PC-9 (cell line): ENCODE data around the gene ASCC1. TPM values are rescaled to one million over a fixed set of nuclear protein-coding genes. Genes with fewer than 3 reads are reported as not detected.

Source experiments
- BruUV-seq: library from RNA; stranded (reverse); fragments of 400-500 nt; replicated peaks from 2 replicates; lab custom pipeline; 2021; lab: Mats Ljungman, UMichigan
- CTCF ChIA-PET: fragments of 300-600 bp; sonication (Branson Sonifier 250); formaldehyde crosslinking; loops from one replicate; lab custom pipeline; 2022; ENCODE audit warnings: antibody characterized with exemption; lab: Charles Lee
- POLR2A ChIA-PET: fragments of 300-600 bp; sonication (Branson Sonifier 250); formaldehyde crosslinking; loops from one replicate; lab custom pipeline; 2022; ENCODE audit warnings: antibody characterized with exemption; ENCODE audit not compliant: unreplicated experiment; lab: Charles Lee
- DNase-seq, 2 experiments: peaks; one replicate each; pipeline versions ENCODE4 v3.0.0 to v3.0.0-alpha.2; 2015 to 2022; ENCODE audit warnings: mixed read lengths in 1 of 2
- H2AFZ ChIP-seq: fragments of 200-600 bp; sonication (generic); 2 replicates; pipeline ENCODE4 v1.8.1; 2017; ENCODE audit warnings: antibody characterized with exemption
- H3F3A ChIP-seq: fragments of 200-600 bp; sonication (generic); 2 replicates; pipeline ENCODE4 v1.8.1; 2017; ENCODE audit warnings: antibody characterized with exemption, mild to moderate bottlenecking, low read depth; ENCODE audit not compliant: insufficient read depth
- H3K27ac ChIP-seq: fragments of 200-600 bp; sonication (generic); 2 replicates; pipeline ENCODE4 v1.6.1; 2016; ENCODE audit warnings: mixed run types
- H3K27me3 ChIP-seq: fragments of 200-600 bp; sonication (generic); 2 replicates; pipeline ENCODE4 v1.6.1; 2016; ENCODE audit warnings: low read depth, mixed run types; ENCODE audit not compliant: insufficient read depth
- H3K36me3 ChIP-seq: fragments of 200-600 bp; sonication (generic); 2 replicates; pipeline ENCODE4 v1.6.1; 2016; ENCODE audit warnings: low read depth, mixed run types
- H3K4me1 ChIP-seq: fragments of 200-600 bp; sonication (generic); replicated peaks from 2 replicates; pipeline ENCODE4 v1.6.1; 2016; ENCODE audit warnings: mixed run types; ENCODE audit not compliant: insufficient read depth
- H3K4me2 ChIP-seq: fragments of 200-600 bp; sonication (generic); 2 replicates; pipeline ENCODE4 v1.6.1; 2017; ENCODE audit warnings: mixed run types
- H3K4me3 ChIP-seq: fragments of 200-600 bp; sonication (generic); 2 replicates; pipeline ENCODE4 v1.6.1; 2016; ENCODE audit warnings: mixed run types
- H3K79me2 ChIP-seq: fragments of 200-600 bp; sonication (generic); 2 replicates; pipeline ENCODE4 v1.6.1; 2017; ENCODE audit warnings: low read depth, mixed run types
- H3K9me2 ChIP-seq: fragments of 200-600 bp; sonication (generic); 2 replicates; pipeline ENCODE4 v1.8.1; 2017; ENCODE audit warnings: mild to moderate bottlenecking; ENCODE audit not compliant: insufficient read depth
- H3K9me3 ChIP-seq: fragments of 200-600 bp; sonication (generic); 2 replicates; pipeline ENCODE4 v1.8.1; 2016; ENCODE audit warnings: low read depth; ENCODE audit not compliant: insufficient read depth
- H4K20me1 ChIP-seq: fragments of 200-600 bp; sonication (generic); 2 replicates; pipeline ENCODE4 v1.8.1; 2017; ENCODE audit not compliant: insufficient read depth
- EZH2 ChIP-seq: fragments of 200-600 bp; sonication (generic); IDR thresholded peaks from 2 replicates; pipeline ENCODE4 v1.8.0; 2017; ENCODE audit warnings: antibody characterized with exemption, low read depth
- intact Hi-C: fragments of 100-400 bp; cut with micrococcal nuclease; formaldehyde crosslinking; loops from one replicate; pipeline ENCODE4 v1.10.0; 2022; ENCODE audit not compliant: unreplicated experiment
- total RNA-seq: library from RNA; stranded (reverse); gene quantifications from 2 replicates; pipeline ENCODE4 v1.2.3, GENCODE V29; 2021
- TF ChIP-seq, protein P1 (sequence below): fragments of 200-600 bp; sonication (generic); conservative IDR thresholded peaks from 2 replicates; pipeline ENCODE4 v1.6.1; 2017; ENCODE audit warnings: mixed run types, antibody characterized with exemption, mild to moderate bottlenecking, moderate library complexity

Gene ASCC1
- total RNA-seq, 1 experiment from 2014 or later: 129 TPM

- POLR2A ChIA-PET: interaction anchor here (0.6 to 0.7 kb wide), 3 partner anchors 91 to 97 kb away, joined by 5 to 15 read pairs (median 8); no protein-coding TSS in a partner anchor
- Histone ChIP-seq H3K9me3 (no peaks in the 10 kb centered on the region), H3K79me2 (no peaks in the 10 kb centered on the region), H3K4me2 (no peak overlapping the region), H3K4me1 (no peaks in the 10 kb centered on the region), H3K36me3 (peaks cover 12% of the 10 kb centered on the region; the same call in 1 of the 2 replicates), H3K9me2 (no peaks in the 10 kb centered on the region), H2AFZ (no peak overlapping the region), H3K4me3 (no peak overlapping the region), H3K27me3 (no peaks in the 10 kb centered on the region), H3F3A (peaks cover 4% of the 10 kb centered on the region; the same call in 1 of the 2 replicates), H3K27ac (no peak overlapping the region), H4K20me1 (no peaks in the 10 kb centered on the region)
- intact Hi-C loops: no loop called here
- no peak for DNase-seq
- no peak for TF ChIP-seq EZH2
- TF ChIP-seq, protein P1, sequence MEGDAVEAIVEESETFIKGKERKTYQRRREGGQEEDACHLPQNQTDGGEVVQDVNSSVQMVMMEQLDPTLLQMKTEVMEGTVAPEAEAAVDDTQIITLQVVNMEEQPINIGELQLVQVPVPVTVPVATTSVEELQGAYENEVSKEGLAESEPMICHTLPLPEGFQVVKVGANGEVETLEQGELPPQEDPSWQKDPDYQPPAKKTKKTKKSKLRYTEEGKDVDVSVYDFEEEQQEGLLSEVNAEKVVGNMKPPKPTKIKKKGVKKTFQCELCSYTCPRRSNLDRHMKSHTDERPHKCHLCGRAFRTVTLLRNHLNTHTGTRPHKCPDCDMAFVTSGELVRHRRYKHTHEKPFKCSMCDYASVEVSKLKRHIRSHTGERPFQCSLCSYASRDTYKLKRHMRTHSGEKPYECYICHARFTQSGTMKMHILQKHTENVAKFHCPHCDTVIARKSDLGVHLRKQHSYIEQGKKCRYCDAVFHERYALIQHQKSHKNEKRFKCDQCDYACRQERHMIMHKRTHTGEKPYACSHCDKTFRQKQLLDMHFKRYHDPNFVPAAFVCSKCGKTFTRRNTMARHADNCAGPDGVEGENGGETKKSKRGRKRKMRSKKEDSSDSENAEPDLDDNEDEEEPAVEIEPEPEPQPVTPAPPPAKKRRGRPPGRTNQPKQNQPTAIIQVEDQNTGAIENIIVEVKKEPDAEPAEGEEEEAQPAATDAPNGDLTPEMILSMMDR: no peak
- CTCF ChIA-PET: interaction anchor here (0.7 kb wide), 1 partner anchor 99 kb away, joined by 9 read pairs; no protein-coding TSS in a partner anchor
- no TSS peak for BruUV-seq
Measured at GRCh38 chr10:72124381-72124780, 91.7 kb downstream of the ASCC1 start.

- H4K20me1 ChIP-seq: no peaks in the 10 kb centered on the region
- peaks cover 4% of the 10 kb centered on the region; the same call in 1 of the 2 replicates for H3F3A ChIP-seq
- no peaks in the 10 kb centered on the region for H3K9me3 ChIP-seq
- no peaks in the 10 kb centered on the region for H3K4me1 ChIP-seq
- no peak overlapping the region for H3K4me2 ChIP-seq
- CTCF ChIA-PET: no interaction called here
- H3K4me3 ChIP-seq: no peak overlapping the region
- TF ChIP-seq, protein P1: no peak
- no peak for TF ChIP-seq EZH2
- POLR2A ChIA-PET: interaction anchor here (0.6 kb wide), 1 partner anchor 90 kb away, joined by 5 read pairs; no protein-coding TSS in a partner anchor
- peaks cover 12% of the 10 kb centered on the region; the same call in 1 of the 2 replicates for H3K36me3 ChIP-seq
- no TSS peak for BruUV-seq
- no peak overlapping the region for H3K27ac ChIP-seq
- no peaks in the 10 kb centered on the region for H3K79me2 ChIP-seq
- H3K27me3 ChIP-seq: no peaks in the 10 kb centered on the region
- DNase-seq: no peak
- no peaks in the 10 kb centered on the region for H3K9me2 ChIP-seq
- H2AFZ ChIP-seq: no peak overlapping the region
- intact Hi-C loops: no loop called here
Measured at GRCh38 chr10:72123616-72124015, 92.5 kb downstream of the ASCC1 start.

- Histone ChIP-seq H3K79me2 (no peaks in the 10 kb centered on the region), H2AFZ (no peak overlapping the region), H3F3A (peaks cover 4% of the 10 kb centered on the region; the same call in 1 of the 2 replicates), H3K4me2 (no peak overlapping the region), H3K4me1 (no peaks in the 10 kb centered on the region), H3K9me3 (no peaks in the 10 kb centered on the region), H3K27me3 (no peaks in the 10 kb centered on the region), H3K9me2 (no peaks in the 10 kb centered on the region), H3K27ac (no peak overlapping the region), H3K36me3 (peaks cover 16% of the 10 kb centered on the region; the same call in 1 of the 2 replicates), H4K20me1 (no peaks in the 10 kb centered on the region), H3K4me3 (no peak overlapping the region)
- ChIA-PET POLR2A (interaction anchor here (0.6 to 0.7 kb wide), 2 partner anchors 41 to 138 kb away, joined by 7 to 11 read pairs; no protein-coding TSS in a partner anchor), CTCF (no interaction called here)
- DNase-seq: no peak
- no peak for TF ChIP-seq EZH2
- TF ChIP-seq, protein P1: no peak
- intact Hi-C loops: no loop called here
- no TSS peak for BruUV-seq
Measured at GRCh38 chr10:72122221-72122620, 93.9 kb downstream of the ASCC1 start.
